HUES6 (cell line): ENCODE data around the gene RHOXF2.
"Not testable (repeated sequence)": the region's sequence is repeated elsewhere in the genome, so short reads cannot be mapped to it uniquely, and the experiment has no call there.

Experiments
- H3K27ac ChIP-seq: 2 replicates; pipeline ENCODE4 v1.7.0; 2013; ENCODE audit warnings: low read depth, mild to moderate bottlenecking, low read length, inconsistent platforms
- H3K27me3 ChIP-seq: 2 replicates; pipeline ENCODE4 v1.6.1; 2013; ENCODE audit warnings: low read length; ENCODE audit not compliant: control insufficient read depth, insufficient read depth
- H3K36me3 ChIP-seq: 2 replicates; pipeline ENCODE4 v1.6.1; 2013; ENCODE audit warnings: low read length; ENCODE audit not compliant: control insufficient read depth, insufficient read depth
- H3K4me1 ChIP-seq: 2 replicates; pipeline ENCODE4 v1.6.1; 2013; ENCODE audit warnings: low read length; ENCODE audit not compliant: control insufficient read depth, insufficient read depth
- H3K4me3 ChIP-seq: 2 replicates; pipeline ENCODE4 v1.5.1; 2013; ENCODE audit warnings: low read depth, low read length
- H3K9ac ChIP-seq: one replicate; pipeline ENCODE4 v1.6.1; 2013; ENCODE audit warnings: mild to moderate bottlenecking, low read length
- H3K9me3 ChIP-seq: 2 replicates; pipeline ENCODE4 v1.6.1; 2013; ENCODE audit warnings: low read depth, low read length; ENCODE audit not compliant: control insufficient read depth, insufficient read depth

RHOXF2 gene

GRCh38 chrX:120144178-120144844 lies 14.1 kb upstream of the RHOXF2 start:
- Histone ChIP-seq H3K27ac (no peak overlapping the region), H3K4me3 (peak overlapping the region; percentile 20), H3K27me3 (no peaks in the 10 kb centered on the region), H3K36me3 (peaks cover 5% of the 10 kb centered on the region; the same call in 1 of the 2 replicates), H3K9me3 (peaks cover 50% of the 10 kb centered on the region), H3K4me1 (peaks cover 10% of the 10 kb centered on the region), H3K9ac (no peak overlapping the region)

- Histone ChIP-seq H3K4me3 (no peak overlapping the region), H3K36me3 (peaks cover 5% of the 10 kb centered on the region; the same call in 1 of the 2 replicates), H3K9ac (no peak overlapping the region), H3K4me1 (peaks cover 3% of the 10 kb centered on the region; the same call in 1 of the 2 replicates), H3K9me3 (peaks cover 50% of the 10 kb centered on the region), H3K27me3 (no peaks in the 10 kb centered on the region), H3K27ac (no peak overlapping the region)
Measured at GRCh38 chrX:120145295-120145925, 13.0 kb upstream of the RHOXF2 start.

GRCh38 chrX:120146323-120146722 lies 12.1 kb upstream of the RHOXF2 start:
- not testable (repeated sequence) for H3K27ac ChIP-seq, H3K27me3 ChIP-seq, H3K4me1 ChIP-seq, H3K4me3 ChIP-seq, H3K9ac ChIP-seq, H3K36me3 ChIP-seq
- H3K9me3 ChIP-seq, result peaks cover 47% of the 10 kb centered on the region

- Histone ChIP-seq H3K9me3 (peaks cover 44% of the 10 kb centered on the region), H3K4me1 (no peaks in the 10 kb centered on the region), H3K36me3 (peaks cover 5% of the 10 kb centered on the region; the same call in 1 of the 2 replicates), H3K4me3 (no peak overlapping the region), H3K27me3 (no peaks in the 10 kb centered on the region), H3K27ac (no peak overlapping the region), H3K9ac (no peak overlapping the region)
Measured at GRCh38 chrX:120147537-120147936, 10.9 kb upstream of the RHOXF2 start.

- not testable (repeated sequence) for H3K36me3 ChIP-seq, H3K9ac ChIP-seq, H3K4me1 ChIP-seq, H3K27ac ChIP-seq, H3K27me3 ChIP-seq, H3K4me3 ChIP-seq
- peaks cover 39% of the 10 kb centered on the region for H3K9me3 ChIP-seq
Measured at GRCh38 chrX:120150109-120150744, 8.2 kb upstream of the RHOXF2 start.

GRCh38 chrX:120159086-120159485 lies 673 bp downstream of the RHOXF2 start:
- not testable (repeated sequence) for H3K27ac ChIP-seq, H3K4me3 ChIP-seq, H3K9me3 ChIP-seq, H3K4me1 ChIP-seq, H3K27me3 ChIP-seq, H3K9ac ChIP-seq, H3K36me3 ChIP-seq

- H3K4me1 ChIP-seq, H3K27me3 ChIP-seq, H3K9ac ChIP-seq, H3K36me3 ChIP-seq, H3K27ac ChIP-seq, H3K4me3 ChIP-seq, H3K9me3 ChIP-seq: not testable (repeated sequence)
Measured at GRCh38 chrX:120193254-120193653, 34.8 kb downstream of the RHOXF2 start.

GRCh38 chrX:120193720-120194119 lies 35.3 kb downstream of the RHOXF2 start:
- not testable (repeated sequence) for H3K36me3 ChIP-seq, H3K4me1 ChIP-seq, H3K9ac ChIP-seq, H3K4me3 ChIP-seq, H3K27ac ChIP-seq, H3K9me3 ChIP-seq, H3K27me3 ChIP-seq

GRCh38 chrX:120195786-120196185 lies 37.4 kb downstream of the RHOXF2 start:
- H3K36me3 ChIP-seq, H3K4me3 ChIP-seq, H3K9me3 ChIP-seq, H3K27ac ChIP-seq, H3K4me1 ChIP-seq, H3K27me3 ChIP-seq, H3K9ac ChIP-seq: not testable (repeated sequence)

- H3K9me3 ChIP-seq, H3K27me3 ChIP-seq, H3K27ac ChIP-seq, H3K9ac ChIP-seq, H3K4me3 ChIP-seq, H3K36me3 ChIP-seq, H3K4me1 ChIP-seq: not testable (repeated sequence)
Measured at GRCh38 chrX:120196626-120197283, 38.3 kb downstream of the RHOXF2 start.

GRCh38 chrX:120200851-120201250 lies 42.4 kb downstream of the RHOXF2 start:
- H3K27me3 ChIP-seq, result no peaks in the 10 kb centered on the region
- peaks cover 4% of the 10 kb centered on the region; the same call in 1 of the 2 replicates for H3K4me1 ChIP-seq
- H3K36me3 ChIP-seq, result no peaks in the 10 kb centered on the region
- no peak overlapping the region for H3K9ac ChIP-seq
- H3K9me3 ChIP-seq, result no peaks in the 10 kb centered on the region
- no peak overlapping the region for H3K27ac ChIP-seq
- H3K4me3 ChIP-seq, result no peak overlapping the region
